ENCODE measurements around the gene IGFN1. TPM values are rescaled to one million over a fixed set of nuclear protein-coding genes. Genes with fewer than 3 reads are reported as not detected.

The IGFN1 gene
- total RNA-seq, 2 donors from 2014 or later: 0.12 to 0.16 TPM

GRCh38 chr1:201266774-201267173 lies 76.2 kb downstream of the IGFN1 start:
- H3K4me1 ChIP-seq: no peaks in the 10 kb centered on the region
- no peaks in the 10 kb centered on the region for H3K27me3 ChIP-seq
- H3K36me3 ChIP-seq: no peaks in the 10 kb centered on the region
- TF ChIP-seq, protein P1, sequence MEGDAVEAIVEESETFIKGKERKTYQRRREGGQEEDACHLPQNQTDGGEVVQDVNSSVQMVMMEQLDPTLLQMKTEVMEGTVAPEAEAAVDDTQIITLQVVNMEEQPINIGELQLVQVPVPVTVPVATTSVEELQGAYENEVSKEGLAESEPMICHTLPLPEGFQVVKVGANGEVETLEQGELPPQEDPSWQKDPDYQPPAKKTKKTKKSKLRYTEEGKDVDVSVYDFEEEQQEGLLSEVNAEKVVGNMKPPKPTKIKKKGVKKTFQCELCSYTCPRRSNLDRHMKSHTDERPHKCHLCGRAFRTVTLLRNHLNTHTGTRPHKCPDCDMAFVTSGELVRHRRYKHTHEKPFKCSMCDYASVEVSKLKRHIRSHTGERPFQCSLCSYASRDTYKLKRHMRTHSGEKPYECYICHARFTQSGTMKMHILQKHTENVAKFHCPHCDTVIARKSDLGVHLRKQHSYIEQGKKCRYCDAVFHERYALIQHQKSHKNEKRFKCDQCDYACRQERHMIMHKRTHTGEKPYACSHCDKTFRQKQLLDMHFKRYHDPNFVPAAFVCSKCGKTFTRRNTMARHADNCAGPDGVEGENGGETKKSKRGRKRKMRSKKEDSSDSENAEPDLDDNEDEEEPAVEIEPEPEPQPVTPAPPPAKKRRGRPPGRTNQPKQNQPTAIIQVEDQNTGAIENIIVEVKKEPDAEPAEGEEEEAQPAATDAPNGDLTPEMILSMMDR (IDR thresholded peaks at IDR 0.05): no peak
- H3K9ac ChIP-seq (ENCODE audit: low read depth in 2 of 2, low read length in 2 of 2): no peak overlapping the region
- H3K9me3 ChIP-seq: no peaks in the 10 kb centered on the region
- peak; percentile 16 for DNase-seq
- no peak overlapping the region for H3K4me3 ChIP-seq
- H3K27ac ChIP-seq: no peak overlapping the region
- intact Hi-C loops (cut with DNase I): no loop called here

- Histone ChIP-seq H3K9ac (ENCODE audit: low read depth in 2 of 2, low read length in 2 of 2) (no peak overlapping the region), H3K9me3 (no peaks in the 10 kb centered on the region), H3K36me3 (no peaks in the 10 kb centered on the region), H3K4me1 (no peaks in the 10 kb centered on the region), H3K27me3 (no peaks in the 10 kb centered on the region), H3K27ac (no peak overlapping the region), H3K4me3 (no peak overlapping the region)
- TF ChIP-seq, protein P1 (IDR thresholded peaks at IDR 0.05): no peak
- intact Hi-C loops (cut with DNase I): no loop called here
- peak; percentile 4 for DNase-seq
These were observed 77.0 kb downstream of the IGFN1 start for GRCh38 chr1:201267481-201268229.

- Histone ChIP-seq H3K4me1 (no peaks in the 10 kb centered on the region), H3K36me3 (no peaks in the 10 kb centered on the region), H3K9me3 (no peaks in the 10 kb centered on the region), H3K27me3 (no peaks in the 10 kb centered on the region), H3K4me3 (no peak overlapping the region), H3K9ac (ENCODE audit: low read depth in 2 of 2, low read length in 2 of 2) (no peak overlapping the region), H3K27ac (no peak overlapping the region)
- TF ChIP-seq, protein P1 (IDR thresholded peaks at IDR 0.05): no peak
- intact Hi-C loops (cut with DNase I): no loop called here
- DNase-seq: no peak
These were observed 78.1 kb downstream of the IGFN1 start for GRCh38 chr1:201268604-201269151.

- H3K36me3 ChIP-seq: no peaks in the 10 kb centered on the region
These were observed 78.7 kb downstream of the IGFN1 start for GRCh38 chr1:201269281-201269680.

GRCh38 chr1:201269900-201270410 lies 79.3 kb downstream of the IGFN1 start:
- Histone ChIP-seq H3K9ac (ENCODE audit: low read depth in 2 of 2, low read length in 2 of 2) (no peak overlapping the region), H3K36me3 (no peaks in the 10 kb centered on the region), H3K27ac (no peak overlapping the region), H3K4me3 (no peak overlapping the region), H3K9me3 (no peaks in the 10 kb centered on the region), H3K4me1 (no peaks in the 10 kb centered on the region), H3K27me3 (no peaks in the 10 kb centered on the region)
- DNase-seq: no peak
- intact Hi-C loops (cut with DNase I): no loop called here
- TF ChIP-seq, protein P1 (IDR thresholded peaks at IDR 0.05): no peak

More at GRCh38 chr1:201269281-201269680, 78.7 kb downstream of the IGFN1 start:
- TF ChIP-seq, protein P1 (IDR thresholded peaks at IDR 0.05): no peak
- H3K4me1 ChIP-seq: no peaks in the 10 kb centered on the region
- no peak overlapping the region for H3K27ac ChIP-seq
- H3K9ac ChIP-seq (ENCODE audit: low read depth in 2 of 2, low read length in 2 of 2): no peak overlapping the region
- H3K9me3 ChIP-seq: no peaks in the 10 kb centered on the region
- H3K4me3 ChIP-seq: no peak overlapping the region
- H3K27me3 ChIP-seq: no peaks in the 10 kb centered on the region
- intact Hi-C loops (cut with DNase I): no loop called here
- DNase-seq: no peak
